B cell (primary cell): Measurements from ENCODE around the gene HABP4. TPM values are rescaled to one million over a fixed set of nuclear protein-coding genes. Genes with fewer than 3 reads are reported as not detected.

Experiments used
- ATAC-seq: fragments of 200-7000 bp; cut with Tn5 transposase; one replicate; pipeline ENCODE4 v1.10.0; 2021; ENCODE audit warnings: low read depth, mild to moderate bottlenecking, moderate number of reproducible peaks, moderate library complexity
- CTCF ChIA-PET: fragments of 350-600 bp; sonication (Branson Sonifier 250); formaldehyde crosslinking; loops from one replicate; lab custom pipeline; 2021; ENCODE audit warnings: antibody characterized with exemption, inconsistent platforms; lab: Charles Lee
- POLR2A ChIA-PET: fragments of 350-600 bp; sonication (Branson Sonifier 250); formaldehyde crosslinking; loops from one replicate; lab custom pipeline; 2021; ENCODE audit warnings: antibody characterized with exemption; lab: Charles Lee
- DNase-seq: peaks from one replicate; pipeline ENCODE4 v3.0.0; 2013
- H2AFZ ChIP-seq: 2 replicates; pipeline ENCODE4 v1.6.1; 2012; ENCODE audit warnings: mild to moderate bottlenecking, low read depth, low read length; ENCODE audit not compliant: insufficient read depth, poor library complexity, severe bottlenecking
- H3K27ac ChIP-seq, 2 donors: 1 replicate in 1 of 2; 2 replicates in 1 of 2; pipeline ENCODE4 v1.5.1; 2012 to 2013; ENCODE audit warnings: low read length in 2 of 2, mild to moderate bottlenecking in 2 of 2, moderate library complexity in 1 of 2
- H3K27me3 ChIP-seq, 4 experiments: fragments of 200-600 bp in 1 of 4; sonication (generic) in 1 of 4; replicated peaks in 1 of 4; 1 replicate in 2 of 4; 2 replicates in 2 of 4; pipeline versions ENCODE4 v1.6.1 to v1.7.0; 2013 to 2016; ENCODE audit warnings: low read length in 3 of 4, mild to moderate bottlenecking in 2 of 4, mixed read lengths in 1 of 4, moderate library complexity in 1 of 4; ENCODE audit not compliant: insufficient read depth in 4 of 4, control insufficient read depth in 3 of 4; ENCODE audit errors: control extremely low read depth in 1 of 4
- H3K36me3 ChIP-seq, 2 experiments: replicated peaks in 1 of 2; 1 replicate in 1 of 2; 2 replicates in 1 of 2; pipeline versions ENCODE4 v1.6.1 to v1.7.1; 2013; ENCODE audit warnings: low read length in 1 of 2; ENCODE audit not compliant: insufficient read depth in 2 of 2, control insufficient read depth in 1 of 2; ENCODE audit errors: control extremely low read depth in 1 of 2, extremely low read depth in 1 of 2
- H3K4me1 ChIP-seq, 2 donors: fragments of 200-600 bp in 1 of 2; sonication (generic) in 1 of 2; 1 replicate in 1 of 2; 2 replicates in 1 of 2; pipeline versions ENCODE4 v1.5.1 to v1.6.1; 2013 to 2017; ENCODE audit warnings: low read length in 2 of 2; ENCODE audit not compliant: control insufficient read depth in 2 of 2, insufficient read depth in 2 of 2
- H3K4me2 ChIP-seq: replicated peaks from 2 replicates; pipeline ENCODE3; 2012; ENCODE audit warnings: mild to moderate bottlenecking, low read depth, low read length; ENCODE audit not compliant: poor library complexity, severe bottlenecking
- H3K4me3 ChIP-seq, 5 experiments: fragments of 200-600 bp in 1 of 5; sonication (generic) in 1 of 5; 1 replicate in 3 of 5; 2 replicates in 2 of 5; pipeline versions ENCODE4 v1.5.1 to v1.7.0; 2011 to 2016; ENCODE audit warnings: low read length in 4 of 5, mild to moderate bottlenecking in 4 of 5, low read depth in 2 of 5, control low read depth in 1 of 5, moderate library complexity in 1 of 5; ENCODE audit not compliant: insufficient read depth in 1 of 5; ENCODE audit errors: control extremely low read depth in 1 of 5, extremely low read depth in 1 of 5
- H3K79me2 ChIP-seq: fragments of 200-600 bp; sonication (generic); one replicate; pipeline ENCODE4 v1.6.0; 2016; ENCODE audit warnings: low read length; ENCODE audit not compliant: control insufficient read depth, insufficient read depth
- H3K9ac ChIP-seq: fragments of 200-600 bp; sonication (generic); 2 replicates; pipeline ENCODE4 v1.6.1; 2017; ENCODE audit warnings: mild to moderate bottlenecking, low read length, moderate library complexity
- H3K9me3 ChIP-seq, 3 donors: one replicate each; pipeline versions ENCODE4 v1.6.1 to v1.7.1; 2013; ENCODE audit warnings: low read length in 2 of 3; ENCODE audit not compliant: control insufficient read depth in 2 of 3, insufficient read depth in 1 of 3; ENCODE audit errors: control extremely low read depth in 1 of 3
- H4K20me1 ChIP-seq: 2 replicates; pipeline ENCODE4 v1.6.0; 2012; ENCODE audit warnings: mild to moderate bottlenecking, low read length; ENCODE audit not compliant: insufficient read depth, control insufficient read depth, poor library complexity, severe bottlenecking
- H3K27ac Mint-ChIP-seq: one replicate; pipeline ENCODE4 v1.8.0; 2021; ENCODE audit warnings: mixed read lengths
- H3K27me3 Mint-ChIP-seq: one replicate; pipeline ENCODE4 v1.8.0; 2021; ENCODE audit warnings: mixed read lengths
- H3K4me1 Mint-ChIP-seq: one replicate; pipeline ENCODE4 v1.8.0; 2021; ENCODE audit warnings: mixed read lengths
- H3K4me3 Mint-ChIP-seq: one replicate; pipeline ENCODE4 v1.8.0; 2021; ENCODE audit warnings: mixed read lengths
- H3K9me3 Mint-ChIP-seq: one replicate; pipeline ENCODE4 v1.8.0; 2022; ENCODE audit warnings: mixed read lengths; ENCODE audit not compliant: insufficient read depth
- CTCF ChIP-seq: fragments of 200-600 bp; IDR thresholded peaks from one replicate; pipeline ENCODE4 v1.8.0; 2022; ENCODE audit warnings: antibody characterized with exemption, mild to moderate bottlenecking
- EZH2 ChIP-seq: IDR thresholded peaks from 2 replicates; pipeline ENCODE4 v1.6.1; 2012; ENCODE audit warnings: borderline replicate concordance, low read depth, mild to moderate bottlenecking, moderate library complexity, low read length; ENCODE audit not compliant: insufficient read depth, poor library complexity, severe bottlenecking
- WGBS: methylation state at CpG from one replicate; pipeline ENCODE4 v1.1.5; 2013; ENCODE audit warnings: missing lambda C conversion rate; ENCODE audit not compliant: insufficient coverage; 5-methylcytosine and 5-hydroxymethylcytosine counted together
- intact Hi-C: fragments of 100-400 bp; cut with micrococcal nuclease; formaldehyde crosslinking; loops from one replicate; pipeline ENCODE4 v1.10.0; 2022
- polyA plus RNA-seq: library from polyadenylated mRNA; depleted of rRNA; stranded (reverse); fragments of >200 nt; gene quantifications from 2 replicates; pipeline ENCODE4 v1.2.3, GENCODE V29; 2012
- total RNA-seq, 2 donors: library from RNA; stranded (reverse); fragments of 120-200 nt in 1 of 2; gene quantifications; 1 replicate in 1 of 2; 2 replicates in 1 of 2; pipeline versions ENCODE4 v1.2.3 to v1.2.4, GENCODE V29; 2013 to 2022

HABP4 gene
- total and polyA plus RNA-seq, 2 donors (not counting 1 experiment from before 2014, with no cell fraction given): 3.3 to 15.0 TPM

- Mint-ChIP-seq H3K27me3 (no peaks in the 10 kb centered on the region), H3K9me3 (no peaks in the 10 kb centered on the region), H3K4me1 (no peaks in the 10 kb centered on the region), H3K4me3 (no peak overlapping the region), H3K27ac (no peak overlapping the region)
- Histone ChIP-seq H3K9me3 (no peaks in the 10 kb centered on the region), H4K20me1 (no peaks in the 10 kb centered on the region), H2AFZ (no peak overlapping the region), H3K27me3 (no peaks in the 10 kb centered on the region), H3K4me2 (no peak overlapping the region), H3K27ac (no peak overlapping the region), H3K9ac (no peak overlapping the region), H3K79me2 (no peaks in the 10 kb centered on the region), H3K4me1 (no peaks in the 10 kb centered on the region), H3K36me3 (no peaks in the 10 kb centered on the region), H3K4me3 (no peak overlapping the region)
- TF ChIP-seq EZH2: no peak
- TF ChIP-seq CTCF: no peak
- DNase-seq (no peak), ATAC-seq (no peak)
- CTCF ChIA-PET: no interaction called here
- POLR2A ChIA-PET: no interaction called here
- intact Hi-C loops: no loop called here
- WGBS: 83% methylated on average over 1 of the region's 2 CpGs
Observed at GRCh38 chr9:96524764-96525163, 74.8 kb downstream of the HABP4 start.

- H3K4me1 Mint-ChIP-seq: no peaks in the 10 kb centered on the region
- no peaks in the 10 kb centered on the region for H3K36me3 ChIP-seq
Observed at GRCh38 chr9:96532173-96532572, 82.2 kb downstream of the HABP4 start.

More at GRCh38 chr9:96532173-96532572, 82.2 kb downstream of the HABP4 start:
- Histone ChIP-seq H3K4me1 (no peaks in the 10 kb centered on the region), H3K9ac (no peak overlapping the region), H3K79me2 (no peaks in the 10 kb centered on the region), H3K9me3 (peaks cover 0 to 4% (median 0%) of the 10 kb centered on the region in 3 donors), H3K4me2 (no peak overlapping the region), H3K27me3 (no peaks in the 10 kb centered on the region), H3K4me3 (no peak overlapping the region), H2AFZ (no peak overlapping the region), H3K27ac (no peak overlapping the region), H4K20me1 (no peaks in the 10 kb centered on the region)
- CTCF ChIA-PET: no interaction called here
- no peak for DNase-seq
- intact Hi-C loops: no loop called here
- Mint-ChIP-seq H3K4me3 (no peak overlapping the region), H3K9me3 (no peaks in the 10 kb centered on the region), H3K27ac (no peak overlapping the region), H3K27me3 (no peaks in the 10 kb centered on the region)
- ATAC-seq: no peak
- POLR2A ChIA-PET: no interaction called here
- TF ChIP-seq CTCF (no peak), EZH2 (no peak)
